SKM-1 (cell line): ENCODE results near the gene PSTPIP2.
"Not testable (repeated sequence)": the region's sequence is repeated elsewhere in the genome, so short reads cannot be mapped to it uniquely, and the experiment has no call there.

Experiments used
- DNase-seq: peaks from one replicate; lab custom pipeline; 2025; ENCODE audit not compliant: unreplicated experiment; lab: John Stamatoyannopoulos, UW

PSTPIP2 gene, protein sequence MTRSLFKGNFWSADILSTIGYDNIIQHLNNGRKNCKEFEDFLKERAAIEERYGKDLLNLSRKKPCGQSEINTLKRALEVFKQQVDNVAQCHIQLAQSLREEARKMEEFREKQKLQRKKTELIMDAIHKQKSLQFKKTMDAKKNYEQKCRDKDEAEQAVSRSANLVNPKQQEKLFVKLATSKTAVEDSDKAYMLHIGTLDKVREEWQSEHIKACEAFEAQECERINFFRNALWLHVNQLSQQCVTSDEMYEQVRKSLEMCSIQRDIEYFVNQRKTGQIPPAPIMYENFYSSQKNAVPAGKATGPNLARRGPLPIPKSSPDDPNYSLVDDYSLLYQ

DNA sequence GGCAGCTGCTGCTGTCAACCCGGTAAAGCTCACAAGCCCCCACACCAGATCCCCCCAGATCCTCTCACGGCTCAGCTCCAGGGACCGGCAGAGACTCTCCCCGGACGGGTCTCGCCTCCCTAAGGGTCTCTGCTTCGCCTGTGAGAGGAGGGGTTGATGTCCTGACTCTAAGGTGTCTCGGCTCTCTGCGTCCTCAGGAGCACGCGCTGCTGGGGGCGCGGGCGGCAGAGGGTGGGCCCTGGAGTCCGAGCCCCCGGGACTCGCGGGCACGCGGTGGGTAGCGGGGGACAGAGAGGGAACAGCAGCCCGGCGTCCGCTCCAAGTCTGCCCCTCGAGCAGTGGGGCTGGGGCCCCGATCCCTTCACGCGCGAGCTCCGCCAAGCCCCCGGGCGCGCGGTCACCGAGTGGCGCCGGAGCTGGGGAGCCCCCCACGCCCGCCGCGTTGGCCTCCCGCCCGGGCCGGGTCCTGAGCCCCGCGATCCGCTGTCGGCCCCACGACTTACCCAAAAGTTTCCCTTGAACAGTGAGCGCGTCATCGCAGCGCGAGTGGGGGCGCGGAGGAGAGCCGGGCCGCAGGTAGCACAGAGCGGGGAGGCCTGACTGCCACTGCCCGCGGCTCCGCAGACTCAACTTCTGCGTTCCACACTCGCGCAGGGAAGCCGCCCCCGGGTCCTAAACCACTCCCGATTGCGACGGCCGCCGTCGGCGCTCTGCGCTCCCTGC lies at the start of gene PSTPIP2:
Gene PSTPIP2 (minus strand): TSS at position 608 of the 723 bp plus-strand sequence. CDS start 72 bp downstream, at position 536.
- peak; percentile 32 for DNase-seq

DNA sequence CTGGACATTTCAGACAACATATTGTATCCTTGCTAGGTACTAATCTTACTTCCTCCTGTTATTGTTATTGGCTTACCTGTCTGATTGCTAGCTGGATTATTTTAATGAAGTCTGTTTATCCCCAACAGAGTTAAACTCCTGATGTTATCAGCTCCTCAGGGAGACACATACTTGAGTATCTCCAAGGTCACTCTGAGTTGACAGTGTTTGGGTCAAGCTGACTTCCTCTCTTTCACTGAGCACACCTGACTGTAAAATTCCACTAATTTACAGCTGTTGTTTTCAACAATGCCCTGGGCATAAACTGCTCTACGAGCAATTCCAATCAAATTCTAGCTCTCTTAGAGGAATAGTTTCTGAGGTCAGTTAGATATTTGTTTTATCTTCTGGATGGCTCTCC lies 41.7 kb upstream of the PSTPIP2 start:
- DNase-seq, result no peak

DNA sequence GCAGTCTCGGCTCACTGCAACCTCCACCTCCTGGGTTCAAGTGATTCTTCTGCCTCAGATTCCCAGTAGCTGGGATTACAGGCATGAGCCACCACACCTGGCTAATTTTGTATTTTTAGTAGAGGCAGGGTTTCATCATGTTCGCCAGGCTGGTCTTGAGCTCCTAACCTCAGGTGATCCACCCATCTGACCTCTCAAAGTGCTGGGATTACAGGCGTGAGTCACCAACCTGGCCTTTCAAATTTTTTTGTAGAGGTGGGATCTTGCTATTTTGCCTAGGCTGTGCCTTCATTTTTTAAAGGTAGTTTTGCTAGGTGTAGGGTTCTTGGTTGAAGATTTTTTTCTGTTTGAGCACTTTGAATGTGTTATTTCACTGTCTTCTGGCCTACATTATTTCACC lies 38.3 kb upstream of the PSTPIP2 start:
- no peak for DNase-seq

DNA sequence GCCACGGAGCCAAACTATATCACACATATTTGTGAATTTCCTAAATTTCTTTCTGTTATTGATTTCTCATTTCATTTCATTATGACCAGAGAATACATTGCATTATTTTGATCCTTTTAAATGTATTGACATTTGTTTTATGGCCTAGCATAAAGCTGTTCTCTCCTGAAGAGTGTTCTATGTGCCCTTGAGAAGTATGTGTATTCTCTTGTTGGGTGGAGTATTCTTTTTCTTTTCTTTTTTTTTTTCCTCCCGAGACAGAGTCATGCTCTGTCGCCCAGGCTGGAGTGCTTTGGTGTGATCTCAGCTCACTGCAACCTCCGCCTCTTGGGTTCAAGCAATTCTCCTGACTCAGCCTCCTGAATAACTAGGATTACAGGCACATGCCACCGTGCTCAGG lies 37.3 kb upstream of the PSTPIP2 start:
- DNase-seq, result no peak

DNA sequence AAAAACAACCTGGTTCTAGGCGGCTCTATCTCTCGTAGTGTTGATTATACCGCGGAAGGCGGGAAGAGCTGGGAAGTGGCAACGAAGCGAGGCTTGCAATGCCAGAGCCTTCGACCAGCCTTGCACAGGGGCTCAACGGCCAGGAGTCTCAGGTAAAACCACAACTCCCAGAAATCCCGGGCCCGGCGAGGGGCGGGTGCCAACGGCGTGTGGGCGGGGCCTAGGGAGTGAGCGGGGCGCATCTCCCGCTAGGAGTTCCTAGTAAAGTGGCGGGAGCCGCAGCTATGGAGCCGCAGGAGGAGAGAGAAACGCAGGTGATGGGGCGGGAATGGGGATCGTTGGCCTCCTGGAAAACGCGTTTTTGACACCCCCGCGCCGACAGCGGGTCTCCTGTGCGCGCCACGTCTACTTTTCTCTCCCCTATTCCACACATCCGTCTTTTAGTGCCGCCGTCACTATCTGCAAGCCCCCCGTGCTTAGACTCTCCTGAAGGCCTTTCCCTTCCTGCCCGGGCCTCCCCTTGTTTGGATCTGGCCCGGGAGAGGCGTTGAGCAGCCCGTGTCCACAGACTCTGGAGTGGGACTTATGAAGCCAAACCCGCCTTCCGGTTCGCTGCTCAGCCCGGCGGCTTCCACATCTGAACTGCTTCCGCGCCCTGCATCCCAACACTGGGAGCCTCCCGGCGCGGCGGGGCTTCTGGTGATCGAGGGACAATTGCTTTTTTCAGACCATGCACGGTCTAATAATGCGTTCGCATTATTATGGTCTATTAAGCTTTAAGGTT lies 32.3 kb upstream of the PSTPIP2 start, which contains the start of gene HAUS1:
Gene HAUS1 (plus strand): TSS at position 258 of the 784 bp plus-strand sequence. CDS start 27 bp downstream, at position 285.
- peak; percentile 63 for DNase-seq

DNA sequence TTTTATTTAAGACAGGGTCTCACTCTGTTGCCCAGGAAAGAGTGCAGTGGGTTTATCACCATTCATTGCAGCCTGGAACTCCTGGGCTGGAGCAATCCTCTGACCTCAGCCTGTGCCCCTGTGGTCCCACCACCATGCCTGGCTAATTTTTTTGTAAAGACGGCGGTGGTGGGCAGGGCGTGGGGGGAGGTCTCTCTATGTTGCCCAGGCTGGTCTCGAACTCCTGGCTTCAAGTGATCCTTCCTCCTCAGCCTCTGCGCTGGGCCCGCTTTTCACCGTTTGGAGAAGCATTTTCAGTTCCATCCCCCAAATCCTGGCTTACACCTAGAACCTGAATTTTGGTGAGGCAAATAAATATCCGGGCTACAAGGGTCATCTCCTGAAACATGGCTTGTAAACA lies 27.4 kb upstream of the PSTPIP2 start:
- no peak for DNase-seq

DNA sequence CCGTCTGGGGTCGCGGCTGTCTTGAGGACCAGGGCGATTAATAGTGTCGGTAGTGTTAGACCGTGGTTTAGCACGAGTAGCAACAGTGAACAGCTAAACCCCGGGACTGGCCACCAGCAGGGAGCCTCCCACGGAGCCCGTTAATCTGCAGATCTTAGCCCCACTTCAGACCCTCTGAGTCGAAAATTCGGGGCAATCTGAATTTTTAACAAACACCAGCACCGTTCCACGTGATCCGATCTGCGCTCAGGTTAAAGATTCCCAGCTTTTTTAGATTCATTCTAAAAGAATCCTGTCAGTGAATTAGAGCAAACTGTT lies 26.5 kb upstream of the PSTPIP2 start:
- no peak for DNase-seq

DNA sequence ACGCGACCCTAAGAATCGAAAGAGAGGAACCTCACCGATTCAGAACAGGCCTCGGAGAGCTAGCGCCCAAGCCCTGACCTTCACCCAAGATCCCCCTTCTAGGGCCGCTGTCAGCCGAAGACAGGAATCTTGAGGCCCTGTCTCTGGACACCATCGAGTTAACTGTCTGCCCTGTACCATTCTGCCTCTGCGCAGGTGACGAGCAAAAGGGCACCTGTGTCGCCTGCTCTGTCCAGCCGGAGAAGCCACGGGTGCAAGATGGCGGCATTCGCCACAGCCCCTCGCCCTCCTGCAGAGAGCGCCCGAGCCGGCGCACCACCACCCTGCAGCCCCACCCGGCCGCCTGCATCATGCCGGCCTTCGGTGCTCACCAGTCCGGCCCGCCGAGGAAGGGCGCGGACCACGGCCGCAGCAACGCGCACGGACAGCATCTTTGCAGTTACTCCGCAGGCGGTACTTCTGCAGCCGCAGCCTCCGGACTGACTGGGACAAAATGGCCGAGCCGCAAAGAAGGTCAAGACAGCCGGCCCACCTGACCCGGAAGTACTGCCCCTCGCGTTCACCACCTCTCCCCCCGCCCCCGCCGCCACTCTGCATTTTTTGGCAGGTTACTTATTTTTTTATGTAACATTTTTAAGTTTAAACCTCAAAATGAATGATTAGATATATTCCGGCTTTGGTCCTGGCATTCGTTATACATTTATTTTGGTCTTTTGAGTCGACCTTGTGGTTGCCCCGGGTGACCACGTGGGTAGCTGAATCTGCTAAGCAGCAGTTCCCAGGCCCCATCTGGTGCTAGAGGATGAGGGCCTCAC lies 25.9 kb upstream of the PSTPIP2 start, which contains the start of gene ATP5F1A:
Gene ATP5F1A (minus strand): TSS at position 496 of the 815 bp plus-strand sequence. CDS start 65 bp downstream, at position 431.
- peak; percentile 73 for DNase-seq

DNA sequence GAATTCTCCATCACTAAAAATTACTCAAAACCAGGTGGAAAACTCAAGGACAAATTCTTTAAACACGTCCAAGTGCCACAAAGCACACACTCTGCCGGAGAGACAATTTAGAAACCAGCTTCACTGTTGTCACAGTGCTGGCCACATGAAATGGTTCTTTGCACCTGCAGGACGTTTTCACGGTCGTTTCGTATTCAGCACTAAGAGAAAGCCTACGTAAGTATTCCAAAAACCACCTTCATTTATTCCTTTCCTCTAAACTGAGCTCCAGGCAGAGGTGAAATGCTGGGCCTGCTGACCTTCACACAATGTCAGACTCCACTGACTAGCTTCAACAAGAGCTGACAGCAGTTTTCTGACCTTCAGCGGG lies 25.4 kb upstream of the PSTPIP2 start:
- DNase-seq, result no peak

DNA sequence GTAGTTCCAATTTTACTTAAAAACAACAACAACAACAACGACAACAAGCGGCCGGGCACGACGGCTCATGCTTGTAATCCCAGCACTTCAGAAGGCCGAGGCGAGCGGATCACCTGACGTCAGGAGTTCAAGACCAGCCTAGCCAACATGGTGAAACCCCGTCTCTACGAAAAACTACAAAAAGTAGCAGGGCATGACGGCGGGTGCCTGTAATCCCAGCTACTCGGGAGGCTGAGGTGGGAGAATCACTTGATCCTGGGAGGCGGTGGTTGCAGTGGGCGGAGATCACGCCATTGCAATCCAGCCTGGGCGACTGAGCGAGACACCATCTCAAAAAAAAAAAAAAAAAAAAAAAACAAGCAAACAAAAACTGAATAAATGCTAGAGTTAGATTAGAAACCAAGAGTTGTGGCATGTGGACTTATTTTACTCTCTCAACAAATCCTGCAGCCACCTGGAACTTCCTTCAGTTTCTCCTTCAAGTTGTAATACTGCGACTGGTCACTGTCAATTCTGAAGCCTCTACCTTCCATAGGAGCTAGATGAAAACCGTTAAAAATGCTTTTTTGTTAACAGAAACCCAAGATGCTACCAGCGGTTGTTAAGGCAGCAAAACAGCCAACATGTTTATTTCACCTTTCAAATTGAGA lies 24.7 kb upstream of the PSTPIP2 start:
- DNase-seq, result no peak

DNA sequence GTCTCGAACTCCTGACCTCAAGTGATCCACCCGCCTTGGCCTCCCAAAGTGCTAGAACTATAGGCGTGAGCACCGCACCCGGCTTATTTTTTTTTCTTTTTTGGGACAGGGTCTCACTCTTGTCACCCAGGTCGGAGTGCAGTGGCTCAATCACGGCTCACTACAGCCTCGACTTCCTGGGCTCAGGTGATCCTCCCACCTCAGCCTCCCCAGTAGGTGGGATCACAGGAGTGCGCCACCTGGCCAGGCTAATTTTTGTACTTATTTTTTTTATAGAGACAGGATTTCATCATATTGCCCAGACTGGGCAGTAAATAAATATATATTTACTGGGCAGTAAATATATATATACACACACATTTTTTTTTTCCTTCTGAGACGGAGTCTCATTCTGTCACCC lies 23.5 kb upstream of the PSTPIP2 start:
- no peak for DNase-seq

DNA sequence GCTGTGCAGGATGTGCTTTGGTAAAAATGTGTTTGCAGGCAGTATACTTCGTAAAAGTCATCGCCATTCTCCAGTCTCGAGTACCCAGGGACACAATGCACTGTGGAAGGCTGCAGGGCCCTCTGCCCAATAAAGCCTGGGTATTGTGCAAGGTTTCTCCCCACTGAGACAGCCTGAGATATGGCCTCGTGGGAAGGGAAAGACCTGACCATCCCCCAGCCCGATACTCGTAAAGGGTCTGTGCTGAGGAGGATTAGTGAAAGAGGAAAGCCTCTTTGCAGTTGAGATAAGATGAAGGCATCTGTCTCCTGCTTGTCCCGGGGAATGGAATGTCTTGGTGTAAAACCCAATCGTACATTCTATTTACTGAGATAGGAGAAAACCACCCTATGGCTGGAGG lies 16.4 kb upstream of the PSTPIP2 start:
- not testable (repeated sequence) for DNase-seq

DNA sequence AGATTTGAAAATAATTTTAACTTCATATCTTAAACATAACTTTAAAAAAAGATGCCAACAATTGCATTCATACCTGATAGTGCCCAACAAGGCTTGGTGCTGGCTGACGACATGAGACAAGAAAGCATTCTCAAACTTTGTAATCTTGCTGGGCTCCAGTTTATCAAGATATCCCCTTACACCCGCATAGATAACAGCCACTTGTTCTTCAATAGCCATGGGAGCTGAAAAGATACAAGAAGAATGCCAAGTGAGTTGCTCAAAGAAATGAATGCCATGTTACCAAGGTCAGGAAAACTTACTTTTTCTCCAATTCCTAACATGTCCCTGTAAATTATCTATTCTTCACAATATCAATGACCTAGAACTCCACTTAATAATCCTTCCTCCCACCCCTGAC lies 12.4 kb upstream of the PSTPIP2 start:
- no peak for DNase-seq

DNA sequence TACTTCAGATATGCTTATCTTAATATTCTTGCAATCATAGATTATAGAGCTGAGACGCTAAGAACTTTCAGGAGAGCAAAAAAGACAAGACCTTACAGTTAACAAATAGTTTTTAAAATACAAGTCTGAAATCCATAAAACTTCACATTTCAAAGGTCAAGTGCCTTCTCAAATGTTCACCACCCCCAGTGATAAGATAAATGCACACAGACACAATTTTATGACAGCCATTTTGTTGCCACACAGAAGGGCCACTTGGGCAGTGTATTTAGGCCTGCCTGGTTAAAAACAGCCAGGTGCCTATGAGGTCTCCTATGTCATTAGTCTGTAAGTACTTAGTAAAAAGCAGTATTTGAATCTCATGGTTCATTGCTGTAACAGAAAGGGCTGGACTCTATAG lies 8.1 kb upstream of the PSTPIP2 start:
- DNase-seq, result no peak

DNA sequence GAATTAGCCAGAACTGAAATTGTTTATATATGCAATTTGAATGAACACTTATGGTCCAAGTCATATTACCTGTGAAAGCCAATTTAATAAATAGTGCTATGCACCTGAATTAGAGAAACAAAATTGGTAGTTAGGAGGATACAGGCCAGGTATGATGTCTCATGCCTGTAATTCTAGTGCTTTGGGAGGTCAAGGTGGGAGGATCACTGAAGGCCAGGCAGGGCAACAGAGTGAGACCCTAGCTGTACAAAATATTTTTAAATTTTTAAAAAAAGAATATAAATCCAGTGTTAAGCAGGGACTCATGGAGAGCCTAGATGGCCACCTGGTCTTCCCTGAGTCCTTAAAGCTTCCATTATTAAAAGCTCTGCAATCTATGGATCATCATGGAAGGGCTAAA lies 7.3 kb upstream of the PSTPIP2 start:
- DNase-seq, result no peak

DNA sequence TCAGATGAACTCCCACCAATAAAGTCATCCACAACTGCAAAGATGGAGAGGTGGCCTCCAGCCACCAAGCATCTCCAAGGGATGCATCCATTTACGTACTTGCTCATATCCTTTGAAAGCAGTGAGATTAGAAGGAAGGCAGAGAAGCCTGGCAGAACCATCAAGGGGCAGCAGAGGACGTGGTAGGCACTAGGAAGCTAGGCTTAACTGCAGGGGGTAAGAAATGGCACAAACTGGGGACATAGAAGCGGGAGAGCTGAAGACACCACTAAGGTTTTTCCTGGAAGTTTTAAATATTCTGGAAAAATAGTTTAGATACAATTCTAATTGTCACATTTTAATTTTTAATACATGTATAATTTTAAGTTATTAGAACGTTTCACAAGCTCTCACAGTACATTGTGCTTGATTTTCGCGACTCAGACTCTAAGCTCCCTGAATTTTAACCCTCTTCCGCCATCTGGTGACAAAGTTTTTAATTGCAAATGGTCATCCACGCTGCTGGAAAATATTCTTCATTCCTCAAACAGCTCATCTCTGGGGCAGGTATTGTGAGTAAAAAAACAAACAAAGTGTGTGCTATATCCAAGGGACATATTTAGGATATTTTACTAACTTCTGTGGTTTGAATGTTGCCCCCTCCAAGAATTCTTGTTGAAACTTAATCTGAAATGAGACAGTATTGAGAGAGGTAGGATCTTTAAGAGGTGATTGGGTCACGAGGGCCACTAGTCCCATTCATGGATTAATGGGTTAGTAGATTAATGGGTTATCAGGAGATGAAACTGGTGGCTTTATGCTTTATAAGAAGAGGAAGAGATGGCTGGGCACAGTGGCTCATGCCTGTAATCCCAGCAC lies 1.6 kb upstream of the PSTPIP2 start:
- peak; percentile 54 for DNase-seq

DNA sequence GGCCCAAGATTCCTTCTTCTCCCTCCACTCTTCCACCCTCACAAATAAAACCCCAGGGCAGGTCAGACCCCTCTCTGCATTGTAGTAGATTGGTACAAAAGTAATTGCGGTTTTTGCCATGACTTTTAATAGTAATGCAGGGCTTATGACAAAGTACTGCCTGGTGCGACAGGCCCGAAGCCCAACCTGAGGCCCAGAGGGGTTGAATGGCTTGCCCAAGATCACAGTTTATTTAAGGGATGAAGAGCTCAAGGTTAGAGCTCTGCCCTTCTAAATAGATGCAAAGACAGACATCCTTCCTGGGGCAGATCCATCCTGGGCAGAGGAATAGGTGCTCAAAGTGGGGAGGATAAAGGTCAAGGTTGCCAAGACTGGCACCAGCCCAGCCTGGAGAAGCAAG lies 899 bp upstream of the PSTPIP2 start:
- DNase-seq, result no peak

DNA sequence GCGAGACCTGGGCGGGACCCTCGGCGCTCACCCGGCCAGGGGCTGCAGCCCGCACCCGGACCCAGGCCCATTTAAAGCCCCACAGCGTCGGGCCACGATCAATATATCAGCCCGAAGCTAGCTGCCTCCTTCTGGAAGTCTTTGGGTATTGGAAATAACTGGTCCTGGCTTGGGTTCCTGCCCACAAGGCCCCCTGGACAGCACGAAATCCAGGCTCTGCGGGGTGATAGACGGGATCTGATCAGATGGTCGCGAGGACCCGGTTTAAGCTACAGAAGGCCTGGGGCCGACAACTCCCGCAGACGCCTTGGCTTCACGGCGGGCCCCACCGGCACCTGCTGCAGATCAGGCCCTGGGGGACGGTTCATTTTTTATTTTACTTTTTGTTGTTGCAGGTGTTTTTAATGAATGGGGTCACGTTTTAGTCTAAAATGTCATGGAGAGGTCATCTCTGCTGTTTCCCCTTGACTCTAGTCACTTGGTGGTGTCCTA lies 362 bp upstream of the PSTPIP2 start:
- DNase-seq, result no peak
